ENCODE measurements around the gene ZNF547.

ZNF547 gene

GRCh38 chr19:57334191-57334590 lies 29.2 kb upstream of the ZNF547 start:
- no peaks in the 10 kb centered on the region for H3K4me1 ChIP-seq (ENCODE audit: control insufficient read depth, low read length)
- H3K4me3 ChIP-seq (ENCODE audit: low read length) = no peak overlapping the region
- no peaks in the 10 kb centered on the region for H4K20me1 ChIP-seq (ENCODE audit: control insufficient read depth, insufficient read depth, low read depth, low read length)
- no peaks in the 10 kb centered on the region for H3K36me3 ChIP-seq (ENCODE audit: control insufficient read depth, low read length)
- no peaks in the 10 kb centered on the region for H3K27me3 ChIP-seq (ENCODE audit: control insufficient read depth, low read length)
- peaks cover 12% of the 10 kb centered on the region; the same call in 1 of the 2 replicates for H3K9me3 ChIP-seq (ENCODE audit: control insufficient read depth, insufficient read depth, low read length)
- H3K27ac ChIP-seq (ENCODE audit: low read depth, low read length) = no peak overlapping the region
- no peaks in the 10 kb centered on the region for H3K9me2 ChIP-seq (replicated peaks; ENCODE audit: control insufficient read depth, low read length)
- no peak for TF ChIP-seq CTCF (IDR thresholded peaks at IDR 0.05; ENCODE audit: low read depth, low read length, poor library complexity, severe bottlenecking)
- TF ChIP-seq EZH2phosphoT487 (IDR thresholded peaks at IDR 0.05; ENCODE audit: borderline replicate concordance, low read length) = no peak
- no peaks in the 10 kb centered on the region for H3K79me2 ChIP-seq (ENCODE audit: control insufficient read depth, low read length)
- no peak overlapping the region for H3K4me2 ChIP-seq (ENCODE audit: low read length)
- H3F3A ChIP-seq (ENCODE audit: control insufficient read depth, insufficient read depth) = no peaks in the 10 kb centered on the region

GRCh38 chr19:57338877-57339276 lies 24.5 kb upstream of the ZNF547 start:
- Histone ChIP-seq H3F3A (ENCODE audit: control insufficient read depth, insufficient read depth) (no peaks in the 10 kb centered on the region), H3K36me3 (ENCODE audit: control insufficient read depth, low read length) (no peaks in the 10 kb centered on the region), H3K27ac (ENCODE audit: low read depth, low read length) (no peak overlapping the region)

GRCh38 chr19:57342582-57342981 lies 20.8 kb upstream of the ZNF547 start:
- Histone ChIP-seq H3K27me3 (ENCODE audit: control insufficient read depth, low read length) (no peaks in the 10 kb centered on the region), H3K27ac (ENCODE audit: low read depth, low read length) (no peak overlapping the region), H3K9me2 (replicated peaks; ENCODE audit: control insufficient read depth, low read length) (no peaks in the 10 kb centered on the region), H3K4me3 (ENCODE audit: low read length) (no peak overlapping the region), H3K4me1 (ENCODE audit: control insufficient read depth, low read length) (no peaks in the 10 kb centered on the region), H4K20me1 (ENCODE audit: control insufficient read depth, insufficient read depth, low read depth, low read length) (no peaks in the 10 kb centered on the region), H3K4me2 (ENCODE audit: low read length) (no peak overlapping the region), H3F3A (ENCODE audit: control insufficient read depth, insufficient read depth) (no peaks in the 10 kb centered on the region), H3K79me2 (ENCODE audit: control insufficient read depth, low read length) (no peaks in the 10 kb centered on the region), H3K9me3 (ENCODE audit: control insufficient read depth, insufficient read depth, low read length) (peaks cover 4% of the 10 kb centered on the region; the same call in 1 of the 2 replicates), H3K36me3 (ENCODE audit: control insufficient read depth, low read length) (no peaks in the 10 kb centered on the region)
- TF ChIP-seq EZH2phosphoT487 (IDR thresholded peaks at IDR 0.05; ENCODE audit: borderline replicate concordance, low read length) (no peak), CTCF (IDR thresholded peaks at IDR 0.05; ENCODE audit: low read depth, low read length, poor library complexity, severe bottlenecking) (no peak)

More at GRCh38 chr19:57338877-57339276, 24.5 kb upstream of the ZNF547 start:
- Histone ChIP-seq H3K79me2 (ENCODE audit: control insufficient read depth, low read length) (no peaks in the 10 kb centered on the region), H3K4me1 (ENCODE audit: control insufficient read depth, low read length) (no peaks in the 10 kb centered on the region), H4K20me1 (ENCODE audit: control insufficient read depth, insufficient read depth, low read depth, low read length) (no peaks in the 10 kb centered on the region), H3K4me3 (ENCODE audit: low read length) (no peak overlapping the region), H3K9me2 (replicated peaks; ENCODE audit: control insufficient read depth, low read length) (no peaks in the 10 kb centered on the region), H3K27me3 (ENCODE audit: control insufficient read depth, low read length) (no peaks in the 10 kb centered on the region), H3K4me2 (ENCODE audit: low read length) (no peak overlapping the region), H3K9me3 (ENCODE audit: control insufficient read depth, insufficient read depth, low read length) (peaks cover 10% of the 10 kb centered on the region; the same call in 1 of the 2 replicates)
- TF ChIP-seq EZH2phosphoT487 (IDR thresholded peaks at IDR 0.05; ENCODE audit: borderline replicate concordance, low read length) (no peak), CTCF (IDR thresholded peaks at IDR 0.05; ENCODE audit: low read depth, low read length, poor library complexity, severe bottlenecking) (no peak)

Measured in DOHH2 (cell line).